Measurements from ENCODE around the gene RASSF5.

Gene RASSF5

GRCh38 chr1:206514813-206515387 is 7.6 kb downstream of the RASSF5 start:
- Histone ChIP-seq H2BK5ac (ENCODE audit: low read length) (no peak overlapping the region), H3K27me3 (ENCODE audit: insufficient read depth, low read length, poor library complexity) (peaks cover under 1% of the 10 kb centered on the region), H4K8ac (ENCODE audit: low read depth, low read length) (no peak overlapping the region), H3K79me1 (ENCODE audit: low read length) (no peaks in the 10 kb centered on the region), H3K27ac (ENCODE audit: low read depth, low read length) (no peak overlapping the region), H3K36me3 (ENCODE audit: control insufficient read depth, insufficient read depth, low read length) (no peaks in the 10 kb centered on the region), H2BK120ac (ENCODE audit: low read depth, low read length) (no peak overlapping the region), H3K56ac (ENCODE audit: low read length) (no peak overlapping the region), H3K9ac (ENCODE audit: low read length) (no peak overlapping the region), H3K4me2 (ENCODE audit: low read length) (no peak overlapping the region), H2BK15ac (replicated peaks; ENCODE audit: low read depth) (no peak overlapping the region), H3K4ac (ENCODE audit: low read depth, low read length) (no peak overlapping the region), H3K4me1 (ENCODE audit: control insufficient read depth, low read depth, low read length) (no peaks in the 10 kb centered on the region), H4K5ac (ENCODE audit: low read length) (no peak overlapping the region), H3K23ac (ENCODE audit: low read length) (no peak overlapping the region), H3K79me2 (ENCODE audit: control insufficient read depth, insufficient read depth, low read length) (no peaks in the 10 kb centered on the region), H3K4me3 (ENCODE audit: low read length) (no peak overlapping the region), H3K18ac (ENCODE audit: low read length) (no peak overlapping the region), H2AK5ac (ENCODE audit: low read length) (no peak overlapping the region)
- no CpG with 5 or more reads among the region's 5 CpGs for WGBS (ENCODE audit: extremely low coverage, insufficient coverage, low lambda C conversion rate)
- DNase-seq, result no peak

- H3K27ac ChIP-seq (ENCODE audit: low read depth, low read length), result no peak overlapping the region
- H3K56ac ChIP-seq (ENCODE audit: low read length), result no peak overlapping the region
- no peaks in the 10 kb centered on the region for H3K36me3 ChIP-seq (ENCODE audit: control insufficient read depth, insufficient read depth, low read length)
- H4K8ac ChIP-seq (ENCODE audit: low read depth, low read length), result no peak overlapping the region
- H4K5ac ChIP-seq (ENCODE audit: low read length), result no peak overlapping the region
- no peak overlapping the region for H3K9ac ChIP-seq (ENCODE audit: low read length)
- H3K4me1 ChIP-seq (ENCODE audit: control insufficient read depth, low read depth, low read length), result no peaks in the 10 kb centered on the region
- H2BK5ac ChIP-seq (ENCODE audit: low read length), result no peak overlapping the region
- H3K79me2 ChIP-seq (ENCODE audit: control insufficient read depth, insufficient read depth, low read length), result no peaks in the 10 kb centered on the region
- H3K4me3 ChIP-seq (ENCODE audit: low read length), result no peak overlapping the region
- no peak overlapping the region for H3K4ac ChIP-seq (ENCODE audit: low read depth, low read length)
- WGBS (ENCODE audit: extremely low coverage, insufficient coverage, low lambda C conversion rate), result no CpG with 5 or more reads among the region's 5 CpGs
- no peaks in the 10 kb centered on the region for H3K27me3 ChIP-seq (ENCODE audit: insufficient read depth, low read length, poor library complexity)
- H2BK15ac ChIP-seq (replicated peaks; ENCODE audit: low read depth), result no peak overlapping the region
- H3K79me1 ChIP-seq (ENCODE audit: low read length), result no peaks in the 10 kb centered on the region
- no peak overlapping the region for H2AK5ac ChIP-seq (ENCODE audit: low read length)
- DNase-seq, result no peak
- H3K23ac ChIP-seq (ENCODE audit: low read length), result no peak overlapping the region
- H3K18ac ChIP-seq (ENCODE audit: low read length), result no peak overlapping the region
- H3K4me2 ChIP-seq (ENCODE audit: low read length), result no peak overlapping the region
- H2BK120ac ChIP-seq (ENCODE audit: low read depth, low read length), result no peak overlapping the region
Observed at GRCh38 chr1:206516728-206516990, 9.3 kb downstream of the RASSF5 start.

DNA sequence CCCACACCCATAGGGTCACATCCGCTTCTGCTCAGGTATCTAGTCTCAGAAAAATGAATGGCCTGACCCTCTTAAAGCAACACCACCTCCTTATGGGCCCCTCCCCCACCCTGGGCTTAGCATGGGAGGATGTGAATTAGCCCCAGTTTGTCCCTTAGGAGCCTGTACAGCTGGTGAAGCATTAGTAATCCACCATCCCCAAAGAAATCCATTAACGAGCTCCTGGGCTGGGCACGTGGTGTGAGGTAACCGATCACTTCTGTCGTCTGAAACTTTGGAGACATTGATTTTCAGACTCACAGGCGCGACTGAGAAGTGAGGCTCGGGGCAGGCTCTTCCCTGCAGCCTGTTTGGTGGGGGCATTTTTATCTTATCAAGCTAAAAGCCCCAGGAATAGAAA is 10.5 kb downstream of the RASSF5 start:
- Histone ChIP-seq H3K23ac (ENCODE audit: low read length) (no peak overlapping the region), H3K9ac (ENCODE audit: low read length) (no peak overlapping the region), H3K27me3 (ENCODE audit: insufficient read depth, low read length, poor library complexity) (no peaks in the 10 kb centered on the region), H3K79me2 (ENCODE audit: control insufficient read depth, insufficient read depth, low read length) (no peaks in the 10 kb centered on the region), H3K4me3 (ENCODE audit: low read length) (no peak overlapping the region), H2BK15ac (replicated peaks; ENCODE audit: low read depth) (no peak overlapping the region), H2BK120ac (ENCODE audit: low read depth, low read length) (no peak overlapping the region), H4K5ac (ENCODE audit: low read length) (no peak overlapping the region), H4K8ac (ENCODE audit: low read depth, low read length) (no peak overlapping the region), H3K4me1 (ENCODE audit: control insufficient read depth, low read depth, low read length) (no peaks in the 10 kb centered on the region), H3K27ac (ENCODE audit: low read depth, low read length) (no peak overlapping the region), H3K56ac (ENCODE audit: low read length) (no peak overlapping the region), H3K36me3 (ENCODE audit: control insufficient read depth, insufficient read depth, low read length) (no peaks in the 10 kb centered on the region), H3K4me2 (ENCODE audit: low read length) (no peak overlapping the region), H3K4ac (ENCODE audit: low read depth, low read length) (no peak overlapping the region), H2BK5ac (ENCODE audit: low read length) (no peak overlapping the region), H2AK5ac (ENCODE audit: low read length) (no peak overlapping the region), H3K79me1 (ENCODE audit: low read length) (no peaks in the 10 kb centered on the region), H3K18ac (ENCODE audit: low read length) (no peak overlapping the region)
- no CpG with 5 or more reads among the region's 8 CpGs for WGBS (ENCODE audit: extremely low coverage, insufficient coverage, low lambda C conversion rate)
- DNase-seq, result no peak

- no peak overlapping the region for H3K4me3 ChIP-seq (ENCODE audit: low read length)
- no peak overlapping the region for H3K4me2 ChIP-seq (ENCODE audit: low read length)
- H3K4ac ChIP-seq (ENCODE audit: low read depth, low read length), result no peak overlapping the region
- no peaks in the 10 kb centered on the region for H3K36me3 ChIP-seq (ENCODE audit: control insufficient read depth, insufficient read depth, low read length)
- no peaks in the 10 kb centered on the region for H3K27me3 ChIP-seq (ENCODE audit: insufficient read depth, low read length, poor library complexity)
- DNase-seq, result no peak
- H2AK5ac ChIP-seq (ENCODE audit: low read length), result no peak overlapping the region
- no CpG with 5 or more reads among the region's 18 CpGs for WGBS (ENCODE audit: extremely low coverage, insufficient coverage, low lambda C conversion rate)
- no peak overlapping the region for H2BK120ac ChIP-seq (ENCODE audit: low read depth, low read length)
- H2BK5ac ChIP-seq (ENCODE audit: low read length), result no peak overlapping the region
- no peak overlapping the region for H4K8ac ChIP-seq (ENCODE audit: low read depth, low read length)
- H3K18ac ChIP-seq (ENCODE audit: low read length), result no peak overlapping the region
- H3K9ac ChIP-seq (ENCODE audit: low read length), result no peak overlapping the region
- H3K79me1 ChIP-seq (ENCODE audit: low read length), result no peaks in the 10 kb centered on the region
- no peak overlapping the region for H3K27ac ChIP-seq (ENCODE audit: low read depth, low read length)
- H2BK15ac ChIP-seq (replicated peaks; ENCODE audit: low read depth), result no peak overlapping the region
- no peak overlapping the region for H3K23ac ChIP-seq (ENCODE audit: low read length)
- H4K5ac ChIP-seq (ENCODE audit: low read length), result no peak overlapping the region
- H3K79me2 ChIP-seq (ENCODE audit: control insufficient read depth, insufficient read depth, low read length), result no peaks in the 10 kb centered on the region
- H3K4me1 ChIP-seq (ENCODE audit: control insufficient read depth, low read depth, low read length), result no peaks in the 10 kb centered on the region
- no peak overlapping the region for H3K56ac ChIP-seq (ENCODE audit: low read length)
Observed at GRCh38 chr1:206518206-206518605, 10.9 kb downstream of the RASSF5 start.

DNA sequence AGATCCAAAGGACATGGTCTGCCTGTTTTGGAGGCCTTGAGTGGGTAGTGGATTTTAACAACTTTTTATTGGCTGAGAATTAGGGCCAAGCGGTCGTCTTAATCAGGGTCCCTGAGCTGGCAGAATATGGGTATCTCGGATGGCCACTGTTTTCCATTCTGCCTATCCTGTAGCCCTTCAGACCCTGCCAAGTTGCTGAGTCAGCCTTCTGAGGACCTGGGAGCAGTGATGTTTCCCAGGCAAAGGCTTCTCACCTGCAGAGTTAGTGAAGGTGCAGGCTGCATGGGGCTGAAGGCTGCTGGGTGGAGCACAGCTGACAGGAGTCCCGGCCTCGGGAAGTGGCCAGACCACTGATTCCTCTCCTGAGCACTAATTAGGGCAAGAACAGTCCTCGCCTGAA is 11.4 kb downstream of the RASSF5 start:
- no CpG with 5 or more reads among the region's 6 CpGs for WGBS (ENCODE audit: extremely low coverage, insufficient coverage, low lambda C conversion rate)
- Histone ChIP-seq H3K4me1 (ENCODE audit: control insufficient read depth, low read depth, low read length) (no peaks in the 10 kb centered on the region), H3K18ac (ENCODE audit: low read length) (no peak overlapping the region), H3K79me2 (ENCODE audit: control insufficient read depth, insufficient read depth, low read length) (no peaks in the 10 kb centered on the region), H3K4me3 (ENCODE audit: low read length) (no peak overlapping the region), H3K9ac (ENCODE audit: low read length) (no peak overlapping the region), H3K23ac (ENCODE audit: low read length) (no peak overlapping the region), H2AK5ac (ENCODE audit: low read length) (no peak overlapping the region), H2BK5ac (ENCODE audit: low read length) (no peak overlapping the region), H4K8ac (ENCODE audit: low read depth, low read length) (no peak overlapping the region), H3K4ac (ENCODE audit: low read depth, low read length) (no peak overlapping the region), H3K27me3 (ENCODE audit: insufficient read depth, low read length, poor library complexity) (no peaks in the 10 kb centered on the region), H3K27ac (ENCODE audit: low read depth, low read length) (no peak overlapping the region), H3K79me1 (ENCODE audit: low read length) (no peaks in the 10 kb centered on the region), H3K56ac (ENCODE audit: low read length) (no peak overlapping the region), H2BK120ac (ENCODE audit: low read depth, low read length) (no peak overlapping the region), H2BK15ac (replicated peaks; ENCODE audit: low read depth) (no peak overlapping the region), H4K5ac (ENCODE audit: low read length) (no peak overlapping the region), H3K4me2 (ENCODE audit: low read length) (no peak overlapping the region), H3K36me3 (ENCODE audit: control insufficient read depth, insufficient read depth, low read length) (no peaks in the 10 kb centered on the region)
- no peak for DNase-seq

DNA sequence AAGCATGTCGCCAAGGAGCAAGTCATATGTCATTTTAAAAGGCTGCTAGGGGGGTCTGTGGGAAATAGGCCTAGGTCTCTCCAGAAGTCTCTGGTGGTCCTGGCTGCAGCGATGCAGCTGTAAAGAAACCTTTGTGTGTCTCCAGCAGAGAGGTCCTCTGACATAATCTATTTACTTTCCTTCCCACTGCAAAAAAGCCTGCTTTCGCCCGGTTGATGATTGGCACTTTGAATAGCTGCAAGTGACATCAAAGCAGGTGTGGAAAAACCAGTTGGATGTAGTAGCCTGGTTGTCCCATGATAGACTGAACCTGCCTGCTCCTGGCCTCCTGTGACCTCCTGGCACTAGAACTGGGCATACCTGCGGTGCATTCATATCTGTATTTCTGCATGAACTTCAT is 13.8 kb downstream of the RASSF5 start:
- WGBS (ENCODE audit: extremely low coverage, insufficient coverage, low lambda C conversion rate), result no CpG with 5 or more reads among the region's 5 CpGs
- DNase-seq, result no peak
- no peaks in the 10 kb centered on the region for H3K4me1 ChIP-seq (ENCODE audit: control insufficient read depth, low read depth, low read length)
- no peak overlapping the region for H4K8ac ChIP-seq (ENCODE audit: low read depth, low read length)
- no peak overlapping the region for H2BK15ac ChIP-seq (replicated peaks; ENCODE audit: low read depth)
- H3K27me3 ChIP-seq (ENCODE audit: insufficient read depth, low read length, poor library complexity), result no peaks in the 10 kb centered on the region
- no peak overlapping the region for H3K4me2 ChIP-seq (ENCODE audit: low read length)
- no peaks in the 10 kb centered on the region for H3K36me3 ChIP-seq (ENCODE audit: control insufficient read depth, insufficient read depth, low read length)
- H3K9ac ChIP-seq (ENCODE audit: low read length), result no peak overlapping the region
- no peak overlapping the region for H3K23ac ChIP-seq (ENCODE audit: low read length)
- no peak overlapping the region for H3K56ac ChIP-seq (ENCODE audit: low read length)
- no peaks in the 10 kb centered on the region for H3K79me2 ChIP-seq (ENCODE audit: control insufficient read depth, insufficient read depth, low read length)
- H2BK120ac ChIP-seq (ENCODE audit: low read depth, low read length), result no peak overlapping the region
- H3K18ac ChIP-seq (ENCODE audit: low read length), result no peak overlapping the region
- no peak overlapping the region for H3K27ac ChIP-seq (ENCODE audit: low read depth, low read length)
- H2AK5ac ChIP-seq (ENCODE audit: low read length), result no peak overlapping the region
- H4K5ac ChIP-seq (ENCODE audit: low read length), result no peak overlapping the region
- H3K79me1 ChIP-seq (ENCODE audit: low read length), result no peaks in the 10 kb centered on the region
- H2BK5ac ChIP-seq (ENCODE audit: low read length), result no peak overlapping the region
- H3K4ac ChIP-seq (ENCODE audit: low read depth, low read length), result no peak overlapping the region
- no peak overlapping the region for H3K4me3 ChIP-seq (ENCODE audit: low read length)

All from mesendoderm (in vitro differentiated cells).